ENCODE measurements around the gene BRSK2.
"Not testable (repeated sequence)": the region's sequence is repeated elsewhere in the genome, so short reads cannot be mapped to it uniquely, and the experiment has no call there.

The BRSK2 gene

GRCh38 chr11:1354125-1354938, 35.4 kb upstream of the BRSK2 start:
- DNase-seq (ENCODE audit: low read depth): no peak

- no peak for DNase-seq (ENCODE audit: low read depth)
Measured at GRCh38 chr11:1356007-1356435, 33.7 kb upstream of the BRSK2 start.

- no peak for DNase-seq (ENCODE audit: low read depth)
Measured at GRCh38 chr11:1356478-1356960, 33.2 kb upstream of the BRSK2 start.

- DNase-seq (ENCODE audit: low read depth): no peak
Measured at GRCh38 chr11:1358286-1358685, 31.4 kb upstream of the BRSK2 start.

- DNase-seq (ENCODE audit: low read depth): not testable (repeated sequence)
Measured at GRCh38 chr11:1358931-1359330, 30.8 kb upstream of the BRSK2 start.

GRCh38 chr11:1359556-1359955, 30.2 kb upstream of the BRSK2 start:
- no peak for DNase-seq (ENCODE audit: low read depth)

- no peak for DNase-seq (ENCODE audit: low read depth)
Measured at GRCh38 chr11:1360181-1360834, 29.4 kb upstream of the BRSK2 start.

GRCh38 chr11:1360835-1361357, 28.8 kb upstream of the BRSK2 start:
- DNase-seq (ENCODE audit: low read depth): no peak

GRCh38 chr11:1361882-1362281, 27.9 kb upstream of the BRSK2 start:
- no peak for DNase-seq (ENCODE audit: low read depth)

GRCh38 chr11:1367721-1368120, 22.0 kb upstream of the BRSK2 start:
- DNase-seq (ENCODE audit: low read depth): no peak

- DNase-seq (ENCODE audit: low read depth): no peak
Measured at GRCh38 chr11:1368216-1368615, 21.5 kb upstream of the BRSK2 start.

- DNase-seq (ENCODE audit: low read depth): no peak
Measured at GRCh38 chr11:1368966-1369365, 20.8 kb upstream of the BRSK2 start.

GRCh38 chr11:1369371-1370005, 20.2 kb upstream of the BRSK2 start:
- no peak for DNase-seq (ENCODE audit: low read depth)

- no peak for DNase-seq (ENCODE audit: low read depth)
Measured at GRCh38 chr11:1370186-1371025, 19.3 kb upstream of the BRSK2 start.

- DNase-seq (ENCODE audit: low read depth): no peak
Measured at GRCh38 chr11:1371026-1371325, 18.8 kb upstream of the BRSK2 start.

- no peak for DNase-seq (ENCODE audit: low read depth)
Measured at GRCh38 chr11:1371377-1371776, 18.4 kb upstream of the BRSK2 start.

GRCh38 chr11:1371836-1372465, 17.8 kb upstream of the BRSK2 start:
- DNase-seq (ENCODE audit: low read depth): no peak

- DNase-seq (ENCODE audit: low read depth): no peak
Measured at GRCh38 chr11:1372660-1373059, 17.1 kb upstream of the BRSK2 start.

- DNase-seq (ENCODE audit: low read depth): no peak
Measured at GRCh38 chr11:1373536-1374214, 16.1 kb upstream of the BRSK2 start.

- DNase-seq (ENCODE audit: low read depth): no peak
Measured at GRCh38 chr11:1375161-1375954, 14.4 kb upstream of the BRSK2 start.

Measured in stimulated activated CD8-positive, alpha-beta memory T cell treated with anti-CD3 and anti-CD28 coated beads, Interleukin-12 subunit alpha, Interleukin-12 subunit beta, amount 100 ng/mL, for 4 hours (primary cell).